AG04449 (cell line): ENCODE measurements around the gene LTO1.

Experiments used
- CTCF ChIA-PET: fragments of 350-600 bp; formaldehyde crosslinking; extraction: SDS; loops from one replicate; lab custom pipeline; 2021; ENCODE audit warnings: antibody characterized with exemption; lab: Yijun Ruan, JAX
- POLR2A ChIA-PET: fragments of 400-600, 350-600 bp; formaldehyde crosslinking; extraction: SDS; loops from one replicate; lab custom pipeline; 2020; ENCODE audit warnings: antibody characterized with exemption, inconsistent platforms; lab: Yijun Ruan, JAX
- DNase-seq: peaks from one replicate; pipeline ENCODE4 v3.0.0-alpha.2; 2010; ENCODE audit warnings: low read depth, low spot score
- H3K4me3 ChIP-seq: 2 replicates; pipeline ENCODE4 v1.5.1; 2011; ENCODE audit warnings: low read depth, mild to moderate bottlenecking, control low read depth, low read length
- CTCF ChIP-seq: IDR thresholded peaks from one replicate; pipeline ENCODE4 v1.5.1; 2011; ENCODE audit warnings: mild to moderate bottlenecking, moderate library complexity, low read length, control low read depth, inconsistent platforms; ENCODE audit not compliant: insufficient read depth; ENCODE audit errors: missing control alignments

LTO1 gene

GRCh38 chr11:69647761-69648497 lies 27.2 kb downstream of the LTO1 start:
- H3K4me3 ChIP-seq, result no peak overlapping the region
- ChIA-PET POLR2A (interaction anchor here (1.3 kb wide), 1 partner anchor 9 kb away, joined by 6 read pairs; no protein-coding TSS in a partner anchor), CTCF (interaction anchor here (0.6 to 6.3 kb wide), 2 partner anchors 541 to 545 kb away, joined by 3 to 168 read pairs; no protein-coding TSS in a partner anchor)
- no peak for TF ChIP-seq CTCF
- no peak for DNase-seq

- CTCF ChIA-PET, result interaction anchor here (6.3 kb wide), 1 partner anchor 544 kb away, joined by 168 read pairs; no protein-coding TSS in a partner anchor
- POLR2A ChIA-PET, result interaction anchor here (0.7 kb wide), 1 partner anchor 346 kb away, joined by 3 read pairs; no protein-coding TSS in a partner anchor
- no peak for TF ChIP-seq CTCF
- DNase-seq, result no peak
- no peak overlapping the region for H3K4me3 ChIP-seq
Measured at GRCh38 chr11:69647390-69647748, 27.8 kb downstream of the LTO1 start.

GRCh38 chr11:69646493-69647389 lies 28.4 kb downstream of the LTO1 start:
- no peak for TF ChIP-seq CTCF
- CTCF ChIA-PET, result interaction anchor here (0.7 to 6.3 kb wide), 3 partner anchors 23 to 543 kb away, joined by 3 to 168 read pairs (median 4); no protein-coding TSS in a partner anchor
- H3K4me3 ChIP-seq, result no peak overlapping the region
- no peak for DNase-seq
- POLR2A ChIA-PET, result interaction anchor here (0.7 to 9.5 kb wide), 2 partner anchors 345 to 348 kb away, joined by 3 to 98 read pairs; no protein-coding TSS in a partner anchor

DNA sequence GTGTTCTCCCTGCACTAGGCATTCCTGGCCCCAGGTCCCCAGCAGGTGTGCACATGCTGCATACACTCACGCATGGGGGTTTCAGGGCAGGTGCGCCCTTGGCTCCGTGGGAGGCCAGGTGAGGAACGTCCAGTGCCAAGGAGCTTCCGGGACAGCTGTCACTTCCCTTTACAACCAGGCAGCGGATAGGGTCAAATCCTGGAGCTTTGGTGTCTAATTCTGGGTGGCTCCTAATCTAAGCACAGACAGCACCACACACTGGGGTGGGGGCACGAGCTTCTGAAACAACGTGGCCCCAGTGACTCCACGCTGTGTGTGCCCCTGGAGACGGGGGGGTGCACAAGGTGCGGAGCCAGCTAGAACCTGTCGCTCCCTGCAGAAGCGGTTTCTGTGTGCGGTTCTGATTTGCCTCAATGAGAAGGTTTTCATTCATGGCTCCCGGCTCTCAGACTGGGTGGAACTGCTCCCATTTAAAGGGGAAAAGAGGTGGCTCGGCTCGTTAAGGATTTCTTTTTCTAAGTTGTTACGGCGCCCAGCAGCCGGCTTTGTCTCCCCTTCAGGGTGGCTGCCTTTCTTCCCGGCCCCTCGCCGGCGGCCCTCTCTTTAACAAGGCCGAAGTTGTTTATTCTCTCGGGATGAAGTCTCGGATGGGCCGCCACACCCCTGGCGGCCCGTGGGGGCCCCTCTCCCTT lies 29.2 kb downstream of the LTO1 start:
- H3K4me3 ChIP-seq, result no peak overlapping the region
- TF ChIP-seq CTCF, result no peak
- CTCF ChIA-PET, result interaction anchor here (0.7 to 6.3 kb wide), 9 partner anchors 11 to 543 kb away, joined by 3 to 168 read pairs (median 19); partner anchors contain the start of gene MYEOV
- DNase-seq, result no peak
- POLR2A ChIA-PET, result interaction anchor here (2.2 to 9.5 kb wide), 2 partner anchors 202 to 348 kb away, joined by 11 to 98 read pairs; no protein-coding TSS in a partner anchor

DNA sequence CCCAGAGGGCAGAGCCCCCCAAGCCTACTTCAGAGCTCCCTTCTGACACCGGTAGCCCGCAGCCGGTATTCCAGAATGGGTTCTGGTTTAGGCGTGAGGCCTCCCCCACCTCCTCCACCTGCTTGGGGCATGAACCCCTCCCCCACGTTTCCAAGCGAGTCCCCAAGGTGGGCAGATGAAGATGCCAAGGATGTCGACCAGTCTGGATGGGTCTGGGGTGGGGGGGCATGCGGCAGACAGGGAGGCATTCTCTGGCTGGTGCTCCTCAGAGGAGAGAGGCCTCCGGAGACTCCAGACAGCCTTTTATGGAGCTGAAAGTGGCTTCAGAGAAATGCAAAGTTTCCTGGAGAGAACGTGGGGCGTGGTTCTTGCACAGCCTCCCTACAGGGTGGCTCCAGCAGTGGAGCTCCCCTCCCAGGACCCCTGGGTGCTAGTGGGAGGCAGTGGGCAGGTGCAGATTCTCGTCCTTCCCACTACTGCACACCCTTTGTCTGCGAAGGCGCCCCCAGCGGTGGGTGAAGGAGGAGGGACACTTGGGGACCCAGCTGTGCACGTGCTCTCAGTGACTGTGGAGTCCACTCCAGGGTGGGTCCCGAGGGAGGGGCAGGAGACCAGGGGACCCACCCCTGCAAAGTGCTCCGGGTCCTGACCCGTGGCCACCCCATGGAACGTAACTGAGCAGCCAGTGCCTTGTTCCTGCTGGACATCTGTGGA lies 30.0 kb downstream of the LTO1 start:
- POLR2A ChIA-PET, result interaction anchor here (0.7 to 9.5 kb wide), 14 partner anchors 9 to 545 kb away, joined by 3 to 98 read pairs (median 5); no protein-coding TSS in a partner anchor
- TF ChIP-seq CTCF, result no peak
- H3K4me3 ChIP-seq, result no peak overlapping the region
- no peak for DNase-seq
- CTCF ChIA-PET, result interaction anchor here (0.7 to 6.3 kb wide), 21 partner anchors 11 to 542 kb away, joined by 3 to 168 read pairs (median 3); partner anchors contain the start of gene MYEOV
